ENCODE measurements around the gene FLOT1. TPM values are rescaled to one million over a fixed set of nuclear protein-coding genes. Genes with fewer than 3 reads are reported as not detected.

The FLOT1 gene, protein sequence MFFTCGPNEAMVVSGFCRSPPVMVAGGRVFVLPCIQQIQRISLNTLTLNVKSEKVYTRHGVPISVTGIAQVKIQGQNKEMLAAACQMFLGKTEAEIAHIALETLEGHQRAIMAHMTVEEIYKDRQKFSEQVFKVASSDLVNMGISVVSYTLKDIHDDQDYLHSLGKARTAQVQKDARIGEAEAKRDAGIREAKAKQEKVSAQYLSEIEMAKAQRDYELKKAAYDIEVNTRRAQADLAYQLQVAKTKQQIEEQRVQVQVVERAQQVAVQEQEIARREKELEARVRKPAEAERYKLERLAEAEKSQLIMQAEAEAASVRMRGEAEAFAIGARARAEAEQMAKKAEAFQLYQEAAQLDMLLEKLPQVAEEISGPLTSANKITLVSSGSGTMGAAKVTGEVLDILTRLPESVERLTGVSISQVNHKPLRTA
- total RNA-seq, result 100 to 1,000 TPM; 209 to 215 TPM

GRCh38 chr6:30742316-30743098, at the start of gene FLOT1:
TSS of gene FLOT1 (minus strand) at chr6:30742687. CDS start at chr6:30742189, 498 bp downstream.

GRCh38 chr6:30744054-30744805, 1.7 kb upstream of the FLOT1 start, which contains the start of gene IER3:
TSS of gene IER3 (minus strand) at chr6:30744547. CDS start at chr6:30744518, 29 bp downstream.

GRCh38 chr6:30719791-30720737, 22.4 kb downstream of the FLOT1 start, which contains the start of gene TUBB:
TSS of gene TUBB (plus strand) at chr6:30720352. CDS start at chr6:30720507, 155 bp downstream.

GRCh38 chr6:30717129-30717844, 25.2 kb downstream of the FLOT1 start, which contains the start of gene MDC1:
TSS of gene MDC1 (minus strand) at chr6:30717281. CDS start at chr6:30715175, 2,106 bp downstream.

GRCh38 chr6:30690403-30691207, 51.9 kb downstream of the FLOT1 start, which contains the start of gene NRM:
TSS of gene NRM (minus strand) at chr6:30690984. CDS start at chr6:30690974, 10 bp downstream.

DNA sequence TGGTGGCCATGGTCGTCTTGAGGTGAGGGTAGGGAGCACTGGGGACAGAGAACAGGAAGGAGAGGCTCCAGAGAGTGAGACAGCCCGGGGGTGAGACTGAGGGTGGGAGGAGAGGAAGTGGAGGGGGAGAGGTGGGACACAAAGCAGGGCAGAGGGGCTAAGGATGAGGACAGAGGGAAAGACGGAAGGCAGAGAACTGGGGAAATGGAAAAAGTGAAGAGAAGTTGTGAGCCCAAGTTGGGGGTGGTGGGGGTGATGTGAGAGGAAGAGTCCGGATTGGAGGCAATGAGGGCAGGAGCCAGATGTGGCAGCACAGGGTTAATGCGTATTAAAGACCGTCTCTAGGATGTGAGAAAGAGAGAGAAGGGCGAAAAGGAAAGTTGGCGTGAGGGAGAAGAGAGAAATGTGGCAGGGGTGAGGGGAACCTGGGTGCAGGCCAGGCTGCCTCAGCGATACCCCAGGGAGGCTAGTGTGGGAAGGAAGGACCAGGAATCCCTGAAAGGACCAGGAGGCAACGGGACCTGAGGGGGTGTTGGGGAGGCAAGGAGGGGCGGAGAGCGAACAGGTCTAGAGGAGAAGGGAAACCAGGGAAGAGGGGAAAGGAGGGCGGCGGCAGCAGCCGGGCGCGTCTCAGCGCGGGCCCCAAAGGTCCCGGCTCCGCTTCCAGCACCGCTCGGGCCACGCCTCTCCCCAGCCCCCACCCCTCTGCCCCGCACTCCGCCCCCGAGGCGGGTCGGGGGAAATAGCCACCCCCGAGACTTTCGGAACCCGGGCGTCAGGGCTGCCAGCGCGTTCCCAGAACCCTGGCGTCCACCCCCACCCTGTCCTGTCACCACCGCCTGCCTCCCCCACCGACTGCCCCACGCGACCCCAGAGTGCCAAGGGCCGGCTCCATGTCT, 56.2 kb downstream of the FLOT1 start, which contains the start of gene PPP1R18:
Gene PPP1R18, minus strand, starts transcription at position 637 of the 899 bp plus-strand sequence. Its CDS starts 627 bp downstream, at position 10.

Other genes with a start within 250 kb of the FLOT1 start
- 10 to 100 TPM; 65.9 to 67.0 TPM for gene GNL1, start 186.2 kb downstream of the FLOT1 start, total RNA-seq
- 10 to 100 TPM; 14.9 to 16.1 TPM for gene PRR3, start 185.4 kb downstream of the FLOT1 start, total RNA-seq
- gene ABCF1, start 171.2 kb downstream of the FLOT1 start, total RNA-seq, result 10 to 100 TPM; 67.6 to 72.8 TPM
- gene PPP1R10, start 125.4 kb downstream of the FLOT1 start, total RNA-seq, result 100 to 1,000 TPM; 109 to 115 TPM
- 10 to 100 TPM; 36.7 to 39.8 TPM for gene MRPS18B, start 124.8 kb downstream of the FLOT1 start, total RNA-seq
- gene ATAT1, start 115.8 kb downstream of the FLOT1 start, total RNA-seq, result 1 to 10 TPM; 8.4 to 9.6 TPM
- gene C6orf136, start 95.6 kb downstream of the FLOT1 start, total RNA-seq, result 10 to 100 TPM; 19.5 to 24.2 TPM
- gene DHX16, start 69.7 kb downstream of the FLOT1 start, total RNA-seq, result 10 to 100 TPM; 34.3 to 36.2 TPM
- gene PPP1R18, start 56.0 kb downstream of the FLOT1 start, total RNA-seq, result 100 to 1,000 TPM; 247 to 254 TPM
- 10 to 100 TPM; 40.5 to 44.6 TPM for gene NRM, start 51.7 kb downstream of the FLOT1 start, total RNA-seq
- gene MDC1, start 25.4 kb downstream of the FLOT1 start, total RNA-seq, result 10 to 100 TPM; 55.0 to 57.5 TPM
- 1,000 to 10,000 TPM; 1,002 to 1,008 TPM for gene TUBB, start 22.3 kb downstream of the FLOT1 start, total RNA-seq
- 10 to 100 TPM; 34.2 to 34.3 TPM for gene IER3, start 1.9 kb upstream of the FLOT1 start, total RNA-seq
- gene DDR1, start 141.8 kb upstream of the FLOT1 start, total RNA-seq, result 1 to 10 TPM; 7.0 to 9.3 TPM
- 10 to 100 TPM; 28.3 to 32.5 TPM for gene GTF2H4, start 165.5 kb upstream of the FLOT1 start, total RNA-seq
- 10 to 100 TPM; 32.9 to 33.4 TPM for gene VARS2, start 171.6 kb upstream of the FLOT1 start, total RNA-seq
- gene SFTA2, start 189.5 kb upstream of the FLOT1 start, total RNA-seq, result not detected
- gene MUCL3, start 198.3 kb upstream of the FLOT1 start, total RNA-seq, result not detected
- gene MUC21, start 241.0 kb upstream of the FLOT1 start, total RNA-seq, result not detected